DND-41 (cell line): ENCODE measurements around the gene AQP5.

Source experiments
- ATAC-seq: fragments of 200-7000 bp; cut with Tn5 transposase; 3 replicates; pipeline ENCODE4 v1.9.1; 2021; ENCODE audit warnings: low read depth; ENCODE audit not compliant: insufficient read depth
- DNase-seq: peaks from one replicate; pipeline ENCODE4 v3.0.0-alpha.2; 2020
- H2AFZ ChIP-seq: 2 replicates; pipeline ENCODE4 v1.6.0; 2012; ENCODE audit warnings: low read depth, low read length
- H3K27ac ChIP-seq: 2 replicates; pipeline ENCODE4 v1.5.1; 2012; ENCODE audit warnings: low read length, inconsistent platforms
- H3K27me3 ChIP-seq: fragments of 200-600 bp; sonication (generic); 2 replicates; pipeline ENCODE4 v1.6.0; 2012; ENCODE audit warnings: low read length, mild to moderate bottlenecking, inconsistent platforms; ENCODE audit not compliant: insufficient read depth, poor library complexity
- H3K36me3 ChIP-seq: 2 replicates; pipeline ENCODE4 v1.5.1; 2012; ENCODE audit warnings: low read length, inconsistent platforms; ENCODE audit not compliant: insufficient read depth
- H3K4me1 ChIP-seq: 2 replicates; pipeline ENCODE4 v1.5.1; 2012; ENCODE audit warnings: mild to moderate bottlenecking, low read length; ENCODE audit not compliant: insufficient read depth
- H3K4me2 ChIP-seq: 2 replicates; pipeline ENCODE4 v1.6.0; 2012; ENCODE audit warnings: mild to moderate bottlenecking, moderate library complexity, low read length, inconsistent platforms; ENCODE audit not compliant: insufficient read depth
- H3K4me3 ChIP-seq, 2 experiments: fragments of 200-600 bp in 1 of 2; shearing (Covaris generic) in 1 of 2; 2 replicates each; pipeline ENCODE4 v1.5.1; 2012 to 2016; ENCODE audit warnings: inconsistent platforms in 2 of 2, low read length in 2 of 2, mild to moderate bottlenecking in 2 of 2, low read depth in 1 of 2, moderate library complexity in 1 of 2
- H3K79me2 ChIP-seq: 2 replicates; pipeline ENCODE4 v1.6.0; 2012; ENCODE audit warnings: low read length, inconsistent platforms; ENCODE audit not compliant: insufficient read depth
- H3K9ac ChIP-seq: 2 replicates; pipeline ENCODE4 v1.6.0; 2012; ENCODE audit warnings: low read depth, mild to moderate bottlenecking, inconsistent platforms, low read length, moderate library complexity
- H3K9me3 ChIP-seq: 2 replicates; pipeline ENCODE4 v1.5.1; 2012; ENCODE audit warnings: low read length, moderate library complexity, mild to moderate bottlenecking, inconsistent platforms; ENCODE audit not compliant: insufficient read depth, severe bottlenecking
- H4K20me1 ChIP-seq: 2 replicates; pipeline ENCODE4 v1.6.0; 2012; ENCODE audit warnings: low read length; ENCODE audit not compliant: insufficient read depth
- CTCF ChIP-seq: IDR thresholded peaks from 2 replicates; pipeline ENCODE4 v1.5.1; 2012; ENCODE audit warnings: borderline replicate concordance, low read length, moderate library complexity, mild to moderate bottlenecking; ENCODE audit not compliant: poor library complexity, severe bottlenecking; ENCODE audit errors: extremely low read depth
- EZH2 ChIP-seq: IDR thresholded peaks from 3 replicates; pipeline ENCODE4 v1.6.1; 2012; ENCODE audit warnings: borderline replicate concordance, low read depth, mild to moderate bottlenecking, moderate library complexity, low read length, inconsistent platforms; ENCODE audit not compliant: severe bottlenecking

The AQP5 gene

GRCh38 chr12:49967042-49967776 lies 5.5 kb downstream of the AQP5 start:
- peak overlapping the region in 1 of 2 experiments; percentile 48; a peak in 3 of 4 replicates for H3K4me3 ChIP-seq
- H2AFZ ChIP-seq = peak overlapping the region; percentile 70
- H3K9me3 ChIP-seq = no peaks in the 10 kb centered on the region
- peaks cover 14% of the 10 kb centered on the region for H3K4me1 ChIP-seq
- ATAC-seq (peak; percentile 85), DNase-seq (peak; percentile 87)
- peak overlapping the region; percentile 32 for H3K9ac ChIP-seq
- H3K36me3 ChIP-seq = no peaks in the 10 kb centered on the region
- peaks cover 9% of the 10 kb centered on the region; the same call in 1 of the 2 replicates for H4K20me1 ChIP-seq
- no peaks in the 10 kb centered on the region for H3K79me2 ChIP-seq
- peaks cover 43% of the 10 kb centered on the region for H3K27me3 ChIP-seq
- TF ChIP-seq EZH2 (no peak), CTCF (peak; percentile 95)
- no peak overlapping the region for H3K27ac ChIP-seq
- H3K4me2 ChIP-seq = peak overlapping the region; percentile 65

- no peak for DNase-seq
- Histone ChIP-seq H3K4me2 (peak overlapping the region; percentile 65), H3K9ac (peak overlapping the region; percentile 32; the same call in 1 of the 2 replicates), H2AFZ (peak overlapping the region; percentile 70), H3K9me3 (no peaks in the 10 kb centered on the region), H3K4me1 (peaks cover 14% of the 10 kb centered on the region), H3K79me2 (no peaks in the 10 kb centered on the region), H3K36me3 (no peaks in the 10 kb centered on the region), H3K27ac (no peak overlapping the region), H4K20me1 (peaks cover 10% of the 10 kb centered on the region), H3K4me3 (peak overlapping the region in 1 of 2 experiments; percentile 48; a peak in 2 of 4 replicates), H3K27me3 (peaks cover 43% of the 10 kb centered on the region)
- TF ChIP-seq EZH2 (no peak), CTCF (no peak)
- no peak for ATAC-seq
Observed at GRCh38 chr12:49967777-49968250, 6.1 kb downstream of the AQP5 start.

- Histone ChIP-seq H3K9me3 (no peaks in the 10 kb centered on the region), H3K79me2 (no peaks in the 10 kb centered on the region), H3K27ac (no peak overlapping the region), H3K4me1 (peaks cover 14% of the 10 kb centered on the region), H3K27me3 (peaks cover 43% of the 10 kb centered on the region), H3K36me3 (no peaks in the 10 kb centered on the region), H2AFZ (no peak overlapping the region), H3K9ac (no peak overlapping the region), H4K20me1 (peaks cover 14% of the 10 kb centered on the region), H3K4me3 (no peak overlapping the region), H3K4me2 (no peak overlapping the region)
- ATAC-seq (no peak), DNase-seq (no peak)
- no peak for TF ChIP-seq CTCF
Observed at GRCh38 chr12:49968471-49968870, 6.8 kb downstream of the AQP5 start.
